ENCODE measurements around the gene ZMYM1.
"Not testable (repeated sequence)": the region's sequence is repeated elsewhere in the genome, so short reads cannot be mapped to it uniquely, and the experiment has no call there.

ZMYM1 gene

GRCh38 chr1:35046730-35047129 is 32.5 kb upstream of the ZMYM1 start:
- H3K27me3 ChIP-seq (replicated peaks), result no peaks in the 10 kb centered on the region
- no peak for DNase-seq
- H3K4me3 ChIP-seq (ENCODE audit: low read depth, low read length), result no peak overlapping the region
- in situ Hi-C loops (cut with HindIII; ENCODE audit: low pct_ligation_motif_present, low sequenced_read_pairs), result no loop called here
- H3K27ac ChIP-seq, result peak overlapping the region; percentile 86
- no peaks in the 10 kb centered on the region for H3K36me3 ChIP-seq (replicated peaks)
- no peak for TF ChIP-seq CTCF (IDR thresholded peaks at IDR 0.05; ENCODE audit: low read depth, low read length, missing control alignments)

- H3K27ac ChIP-seq, result peak overlapping the region; percentile 86
Measured at GRCh38 chr1:35047188-35047858, 31.9 kb upstream of the ZMYM1 start.

GRCh38 chr1:35049116-35049515 is 30.1 kb upstream of the ZMYM1 start:
- no peaks in the 10 kb centered on the region for H3K27me3 ChIP-seq (replicated peaks)
- no peaks in the 10 kb centered on the region for H3K36me3 ChIP-seq (replicated peaks)
- TF ChIP-seq CTCF (IDR thresholded peaks at IDR 0.05; ENCODE audit: low read depth, low read length, missing control alignments), result no peak
- no peak for DNase-seq
- no peak overlapping the region for H3K27ac ChIP-seq
- in situ Hi-C loops (cut with HindIII; ENCODE audit: low pct_ligation_motif_present, low sequenced_read_pairs), result no loop called here
- no peak overlapping the region for H3K4me3 ChIP-seq (ENCODE audit: low read depth, low read length)

More at GRCh38 chr1:35047188-35047858, 31.9 kb upstream of the ZMYM1 start:
- Histone ChIP-seq H3K4me3 (ENCODE audit: low read depth, low read length) (no peak overlapping the region), H3K36me3 (replicated peaks) (no peaks in the 10 kb centered on the region), H3K27me3 (replicated peaks) (no peaks in the 10 kb centered on the region)
- in situ Hi-C loops (cut with HindIII; ENCODE audit: low pct_ligation_motif_present, low sequenced_read_pairs), result no loop called here
- peak; percentile 94 for DNase-seq
- TF ChIP-seq CTCF (IDR thresholded peaks at IDR 0.05; ENCODE audit: low read depth, low read length, missing control alignments), result no peak

- in situ Hi-C loops (cut with HindIII; ENCODE audit: low pct_ligation_motif_present, low sequenced_read_pairs), result no loop called here
Measured at GRCh38 chr1:35053433-35053832, 25.8 kb upstream of the ZMYM1 start.

GRCh38 chr1:35054282-35054681 is 24.9 kb upstream of the ZMYM1 start:
- in situ Hi-C loops (cut with HindIII; ENCODE audit: low pct_ligation_motif_present, low sequenced_read_pairs), result not testable (repeated sequence)

More at GRCh38 chr1:35053433-35053832, 25.8 kb upstream of the ZMYM1 start:
- TF ChIP-seq CTCF (IDR thresholded peaks at IDR 0.05; ENCODE audit: low read depth, low read length, missing control alignments), result no peak
- H3K4me3 ChIP-seq (ENCODE audit: low read depth, low read length), result no peak overlapping the region
- DNase-seq, result no peak
- no peaks in the 10 kb centered on the region for H3K27me3 ChIP-seq (replicated peaks)
- no peak overlapping the region for H3K27ac ChIP-seq
- no peaks in the 10 kb centered on the region for H3K36me3 ChIP-seq (replicated peaks)

GRCh38 chr1:35058321-35058720 is 20.9 kb upstream of the ZMYM1 start:
- H3K27me3 ChIP-seq (replicated peaks); in situ Hi-C loops (cut with HindIII; ENCODE audit: low pct_ligation_motif_present, low sequenced_read_pairs); H3K36me3 ChIP-seq (replicated peaks); DNase-seq; H3K27ac ChIP-seq; H3K4me3 ChIP-seq (ENCODE audit: low read depth, low read length): not testable (repeated sequence)

More at GRCh38 chr1:35054282-35054681, 24.9 kb upstream of the ZMYM1 start:
- not testable (repeated sequence) for H3K36me3 ChIP-seq (replicated peaks); H3K27ac ChIP-seq; DNase-seq; H3K27me3 ChIP-seq (replicated peaks); H3K4me3 ChIP-seq (ENCODE audit: low read depth, low read length)

GRCh38 chr1:35058988-35059387 is 20.2 kb upstream of the ZMYM1 start:
- no peak overlapping the region for H3K27ac ChIP-seq
- no peak for TF ChIP-seq CTCF (IDR thresholded peaks at IDR 0.05; ENCODE audit: low read depth, low read length, missing control alignments)
- DNase-seq, result no peak
- H3K36me3 ChIP-seq (replicated peaks), result no peaks in the 10 kb centered on the region
- in situ Hi-C loops (cut with HindIII; ENCODE audit: low pct_ligation_motif_present, low sequenced_read_pairs), result no loop called here
- H3K4me3 ChIP-seq (ENCODE audit: low read depth, low read length), result no peak overlapping the region
- H3K27me3 ChIP-seq (replicated peaks), result no peaks in the 10 kb centered on the region

All from brain microvascular endothelial cell (primary cell).